ENCODE results near the gene UGT1A9. TPM values are rescaled to one million over a fixed set of nuclear protein-coding genes. Genes with fewer than 3 reads are reported as not detected.
"Not testable (repeated sequence)": the region's sequence is repeated elsewhere in the genome, so short reads cannot be mapped to it uniquely, and the experiment has no call there.

The UGT1A9 gene
- under 1 TPM in 1 of 2 donors, not detected in 1; 0.12 TPM for total RNA-seq
- long read RNA-seq = 0 reads

GRCh38 chr2:233671290-233672161 is at the start of gene UGT1A9:
Gene UGT1A9 (plus strand): TSS chr2:233671898. CDS start chr2:233671935, 37 bp downstream.
- DNase-seq (no peak), ATAC-seq (no peak)
- intact Hi-C loops (cut with DNase I) = no loop called here

GRCh38 chr2:233627331-233628025 is 44.2 kb upstream of the UGT1A9 start:
- DNase-seq (no peak), ATAC-seq (no peak)
- intact Hi-C loops (cut with DNase I) = no loop called here

GRCh38 chr2:233636306-233636705 is 35.4 kb upstream of the UGT1A9 start, which contains the start of gene UGT1A10:
Gene UGT1A10 (plus strand): TSS chr2:233636448. CDS start chr2:233636523, 75 bp downstream.
- intact Hi-C loops (cut with DNase I); DNase-seq; ATAC-seq: not testable (repeated sequence)

- intact Hi-C loops (cut with DNase I) = no loop called here
- no peak for ATAC-seq
Measured at GRCh38 chr2:233638836-233639235, 32.9 kb upstream of the UGT1A9 start.

GRCh38 chr2:233639860-233640259 is 31.8 kb upstream of the UGT1A9 start:
- intact Hi-C loops (cut with DNase I) = no loop called here
- no peak for ATAC-seq

More at GRCh38 chr2:233638836-233639235, 32.9 kb upstream of the UGT1A9 start:
- DNase-seq = no peak

GRCh38 chr2:233643128-233643527 is 28.6 kb upstream of the UGT1A9 start:
- DNase-seq (no peak), ATAC-seq (no peak)
- intact Hi-C loops (cut with DNase I) = no loop called here

More at GRCh38 chr2:233639860-233640259, 31.8 kb upstream of the UGT1A9 start:
- no peak for DNase-seq

GRCh38 chr2:233646033-233646432 is 25.7 kb upstream of the UGT1A9 start:
- ATAC-seq; DNase-seq; intact Hi-C loops (cut with DNase I): not testable (repeated sequence)

- ATAC-seq (no peak), DNase-seq (no peak)
- intact Hi-C loops (cut with DNase I) = no loop called here
Measured at GRCh38 chr2:233650981-233651380, 20.7 kb upstream of the UGT1A9 start.

- ATAC-seq = no peak
- intact Hi-C loops (cut with DNase I) = no loop called here
- DNase-seq = no peak
Measured at GRCh38 chr2:233651430-233651829, 20.3 kb upstream of the UGT1A9 start.

- ATAC-seq (no peak), DNase-seq (no peak)
- intact Hi-C loops (cut with DNase I) = no loop called here
Measured at GRCh38 chr2:233654501-233654900, 17.2 kb upstream of the UGT1A9 start.

- intact Hi-C loops (cut with DNase I) = no loop called here
- DNase-seq (no peak), ATAC-seq (no peak)
Measured at GRCh38 chr2:233655043-233655442, 16.7 kb upstream of the UGT1A9 start.

- ATAC-seq; DNase-seq; intact Hi-C loops (cut with DNase I): not testable (repeated sequence)
Measured at GRCh38 chr2:233655943-233656342, 15.8 kb upstream of the UGT1A9 start.

- DNase-seq (no peak), ATAC-seq (no peak)
- intact Hi-C loops (cut with DNase I) = no loop called here
Measured at GRCh38 chr2:233656443-233656842, 15.3 kb upstream of the UGT1A9 start.

- no peak for ATAC-seq
- no peak for DNase-seq
- intact Hi-C loops (cut with DNase I) = no loop called here
Measured at GRCh38 chr2:233658610-233659009, 13.1 kb upstream of the UGT1A9 start.

GRCh38 chr2:233663911-233664310 is 7.8 kb upstream of the UGT1A9 start:
- intact Hi-C loops (cut with DNase I) = no loop called here
- no peak for ATAC-seq
- DNase-seq = no peak

GRCh38 chr2:233668605-233669260 is 3.0 kb upstream of the UGT1A9 start:
- intact Hi-C loops (cut with DNase I) = no loop called here
- ATAC-seq (no peak), DNase-seq (no peak)

- intact Hi-C loops (cut with DNase I) = no loop called here
- ATAC-seq (no peak), DNase-seq (no peak)
Measured at GRCh38 chr2:233672886-233673285, 1.2 kb downstream of the UGT1A9 start.

- intact Hi-C loops (cut with DNase I) = no loop called here
- no peak for ATAC-seq
- DNase-seq = no peak
Measured at GRCh38 chr2:233673896-233674295, 2.2 kb downstream of the UGT1A9 start.

- no peak for DNase-seq
- no peak for ATAC-seq
- intact Hi-C loops (cut with DNase I) = no loop called here
Measured at GRCh38 chr2:233674314-233674713, 2.6 kb downstream of the UGT1A9 start.

- intact Hi-C loops (cut with DNase I) = no loop called here
- no peak for ATAC-seq
- no peak for DNase-seq
Measured at GRCh38 chr2:233674995-233675394, 3.3 kb downstream of the UGT1A9 start.
